ENCODE measurements around the gene CCDC192.

Gene CCDC192

DNA sequence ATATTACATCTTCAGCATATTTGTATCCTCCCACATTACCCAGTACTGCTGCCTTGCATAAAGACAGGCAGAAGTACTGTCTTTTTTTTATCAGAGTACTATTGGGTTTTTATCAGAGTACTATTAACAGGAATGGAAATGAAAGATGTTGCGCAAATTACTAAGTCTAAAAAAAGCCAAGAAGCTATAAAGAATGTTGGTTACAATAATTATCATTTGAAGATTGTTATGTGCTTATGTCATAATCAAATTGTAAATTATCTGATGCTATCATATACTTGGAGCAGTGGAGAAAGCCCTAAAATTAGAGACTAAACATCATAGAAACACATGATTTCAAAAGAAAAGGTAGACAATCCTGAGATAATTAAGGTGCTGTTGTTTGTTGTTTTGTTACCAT, 188.8 kb downstream of the CCDC192 start:
- no peaks in the 10 kb centered on the region for H3K36me3 ChIP-seq (ENCODE audit: insufficient read depth)
- H3K4me2 ChIP-seq = peak overlapping the region; percentile 31; the same call in 1 of the 2 replicates
- no peak overlapping the region for H3K9ac ChIP-seq
- H3K27ac ChIP-seq = no peak overlapping the region
- TF ChIP-seq, protein P1, sequence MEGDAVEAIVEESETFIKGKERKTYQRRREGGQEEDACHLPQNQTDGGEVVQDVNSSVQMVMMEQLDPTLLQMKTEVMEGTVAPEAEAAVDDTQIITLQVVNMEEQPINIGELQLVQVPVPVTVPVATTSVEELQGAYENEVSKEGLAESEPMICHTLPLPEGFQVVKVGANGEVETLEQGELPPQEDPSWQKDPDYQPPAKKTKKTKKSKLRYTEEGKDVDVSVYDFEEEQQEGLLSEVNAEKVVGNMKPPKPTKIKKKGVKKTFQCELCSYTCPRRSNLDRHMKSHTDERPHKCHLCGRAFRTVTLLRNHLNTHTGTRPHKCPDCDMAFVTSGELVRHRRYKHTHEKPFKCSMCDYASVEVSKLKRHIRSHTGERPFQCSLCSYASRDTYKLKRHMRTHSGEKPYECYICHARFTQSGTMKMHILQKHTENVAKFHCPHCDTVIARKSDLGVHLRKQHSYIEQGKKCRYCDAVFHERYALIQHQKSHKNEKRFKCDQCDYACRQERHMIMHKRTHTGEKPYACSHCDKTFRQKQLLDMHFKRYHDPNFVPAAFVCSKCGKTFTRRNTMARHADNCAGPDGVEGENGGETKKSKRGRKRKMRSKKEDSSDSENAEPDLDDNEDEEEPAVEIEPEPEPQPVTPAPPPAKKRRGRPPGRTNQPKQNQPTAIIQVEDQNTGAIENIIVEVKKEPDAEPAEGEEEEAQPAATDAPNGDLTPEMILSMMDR (conservative IDR thresholded peaks at IDR 0.05; ENCODE audit: low read depth, low read length) = no peak
- no peak overlapping the region for H2AFZ ChIP-seq (ENCODE audit: low read depth)
- no peaks in the 10 kb centered on the region for H4K20me1 ChIP-seq (ENCODE audit: insufficient read depth)
- H3K79me2 ChIP-seq (ENCODE audit: insufficient read depth, low read depth) = no peaks in the 10 kb centered on the region
- H3K27me3 ChIP-seq (ENCODE audit: insufficient read depth, low read depth) = no peaks in the 10 kb centered on the region
- H3K4me1 ChIP-seq (ENCODE audit: low read depth, poor library complexity, severe bottlenecking) = peaks cover 34% of the 10 kb centered on the region
- H3K4me3 ChIP-seq (IDR thresholded peaks at IDR 0.05; ENCODE audit: insufficient read depth, low read depth, low read length) = no peak overlapping the region

GRCh38 chr5:127892467-127893207, 189.4 kb downstream of the CCDC192 start:
- H3K9ac ChIP-seq = no peak overlapping the region
- H2AFZ ChIP-seq (ENCODE audit: low read depth) = no peak overlapping the region
- peak overlapping the region; percentile 31 for H3K4me2 ChIP-seq
- no peak overlapping the region for H3K4me3 ChIP-seq (IDR thresholded peaks at IDR 0.05; ENCODE audit: insufficient read depth, low read depth, low read length)
- TF ChIP-seq, protein P1 (conservative IDR thresholded peaks at IDR 0.05; ENCODE audit: low read depth, low read length) = no peak
- H3K36me3 ChIP-seq (ENCODE audit: insufficient read depth) = no peaks in the 10 kb centered on the region
- H3K27ac ChIP-seq = peak overlapping the region; percentile 19; the same call in 1 of the 2 replicates
- H3K4me1 ChIP-seq (ENCODE audit: low read depth, poor library complexity, severe bottlenecking) = peaks cover 34% of the 10 kb centered on the region
- H4K20me1 ChIP-seq (ENCODE audit: insufficient read depth) = no peaks in the 10 kb centered on the region
- no peaks in the 10 kb centered on the region for H3K27me3 ChIP-seq (ENCODE audit: insufficient read depth, low read depth)
- no peaks in the 10 kb centered on the region for H3K79me2 ChIP-seq (ENCODE audit: insufficient read depth, low read depth)

GRCh38 chr5:127893232-127893631, 190.0 kb downstream of the CCDC192 start:
- Histone ChIP-seq H3K4me2 (peak overlapping the region; percentile 31), H3K4me3 (IDR thresholded peaks at IDR 0.05; ENCODE audit: insufficient read depth, low read depth, low read length) (no peak overlapping the region), H3K27ac (peak overlapping the region; percentile 19; the same call in 1 of the 2 replicates)

DNA sequence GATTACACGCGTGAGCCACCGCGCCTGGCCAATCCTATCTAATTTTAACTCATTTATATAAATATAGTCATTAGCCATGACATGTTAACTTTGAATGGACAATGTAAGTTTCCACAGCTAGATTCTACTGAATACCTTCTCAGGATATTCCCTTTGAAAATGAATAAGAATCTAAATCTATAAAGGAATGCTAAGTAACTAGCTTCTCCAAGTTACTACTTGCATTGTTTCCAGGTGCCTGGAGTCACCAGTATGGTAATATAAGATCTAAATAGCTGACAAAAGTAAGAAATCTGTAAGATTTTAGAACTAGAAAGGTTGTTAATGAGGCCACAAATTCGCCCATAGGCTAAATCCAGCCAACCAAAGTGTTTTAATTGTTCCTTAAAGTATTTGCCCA, 191.3 kb downstream of the CCDC192 start:
- Histone ChIP-seq H2AFZ (ENCODE audit: low read depth) (no peak overlapping the region), H3K27me3 (ENCODE audit: insufficient read depth, low read depth) (no peaks in the 10 kb centered on the region), H3K4me2 (no peak overlapping the region), H3K9ac (no peak overlapping the region), H3K36me3 (ENCODE audit: insufficient read depth) (no peaks in the 10 kb centered on the region), H3K79me2 (ENCODE audit: insufficient read depth, low read depth) (no peaks in the 10 kb centered on the region), H4K20me1 (ENCODE audit: insufficient read depth) (no peaks in the 10 kb centered on the region), H3K27ac (no peak overlapping the region), H3K4me3 (IDR thresholded peaks at IDR 0.05; ENCODE audit: insufficient read depth, low read depth, low read length) (no peak overlapping the region), H3K4me1 (ENCODE audit: low read depth, poor library complexity, severe bottlenecking) (peaks cover 38% of the 10 kb centered on the region)
- TF ChIP-seq, protein P1 (conservative IDR thresholded peaks at IDR 0.05; ENCODE audit: low read depth, low read length) = no peak

More at GRCh38 chr5:127893232-127893631, 190.0 kb downstream of the CCDC192 start:
- peaks cover 34% of the 10 kb centered on the region for H3K4me1 ChIP-seq (ENCODE audit: low read depth, poor library complexity, severe bottlenecking)
- H4K20me1 ChIP-seq (ENCODE audit: insufficient read depth) = no peaks in the 10 kb centered on the region
- H2AFZ ChIP-seq (ENCODE audit: low read depth) = no peak overlapping the region
- TF ChIP-seq, protein P1 (conservative IDR thresholded peaks at IDR 0.05; ENCODE audit: low read depth, low read length) = no peak
- H3K9ac ChIP-seq = no peak overlapping the region
- H3K27me3 ChIP-seq (ENCODE audit: insufficient read depth, low read depth) = no peaks in the 10 kb centered on the region
- no peaks in the 10 kb centered on the region for H3K36me3 ChIP-seq (ENCODE audit: insufficient read depth)
- no peaks in the 10 kb centered on the region for H3K79me2 ChIP-seq (ENCODE audit: insufficient read depth, low read depth)

All from KMS-11 (cell line).